DLD1 (cell line): Measurements from ENCODE around the gene SLC44A2.

Source experiments
- in situ Hi-C: cut with HindIII; loops from 2 replicates; pipeline ENCODE4 v1.10.0; 2017; ENCODE audit warnings: low sequenced_read_pairs

Gene SLC44A2

DNA sequence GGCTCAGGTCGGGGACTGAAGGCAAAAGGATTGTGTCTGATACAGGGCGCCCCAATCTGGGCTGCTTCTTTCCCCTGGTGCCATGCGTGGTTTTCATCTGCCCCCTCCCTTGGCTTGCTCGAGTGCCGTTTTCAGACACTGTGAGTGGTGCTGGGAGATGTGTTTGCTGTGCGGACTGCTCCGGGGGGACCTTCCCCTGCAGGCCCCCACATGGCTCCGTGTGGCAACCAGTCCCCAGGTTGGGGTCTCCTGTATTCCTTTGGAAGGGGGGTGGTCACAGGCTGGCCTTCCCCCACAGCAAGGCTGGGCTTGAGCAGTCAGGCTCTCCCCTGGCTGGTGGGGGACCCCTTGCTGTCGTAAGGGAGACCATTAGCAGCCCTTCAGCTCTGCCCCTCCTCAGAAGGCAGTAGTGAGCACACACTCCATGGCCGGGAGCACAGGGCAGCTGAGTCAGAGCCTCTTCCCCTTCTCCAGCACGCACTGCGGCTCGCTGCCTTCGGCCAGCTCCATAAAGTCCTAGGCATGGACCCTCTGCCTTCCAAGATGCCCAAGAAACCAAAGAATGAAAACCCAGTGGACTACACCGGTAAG is 55.3 kb downstream of the SLC44A2 start:
- in situ Hi-C loops = no loop called here

DNA sequence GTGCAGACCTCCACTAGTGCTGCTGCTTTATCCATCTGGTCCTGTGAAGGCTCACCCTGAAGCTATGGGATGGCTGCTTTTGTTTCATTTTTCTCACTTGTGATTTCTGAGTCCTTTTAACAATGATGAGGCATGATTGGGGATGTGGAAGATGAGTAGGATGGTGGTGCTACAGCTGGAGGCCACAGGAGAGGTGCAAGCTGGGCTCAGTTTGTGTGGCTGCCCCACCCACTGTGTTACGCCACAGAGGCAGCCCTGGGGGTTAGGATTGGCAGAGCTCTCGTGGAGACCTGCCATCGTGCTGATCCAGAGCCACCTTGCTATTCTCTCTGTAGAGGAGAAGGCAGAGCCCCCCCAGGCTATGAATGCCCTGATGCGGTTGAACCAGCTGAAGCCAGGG is 56.3 kb downstream of the SLC44A2 start:
- in situ Hi-C loops = no loop called here

GRCh38 chr19:10682397-10683063 is 57.2 kb downstream of the SLC44A2 start:
- in situ Hi-C loops = no loop called here

DNA sequence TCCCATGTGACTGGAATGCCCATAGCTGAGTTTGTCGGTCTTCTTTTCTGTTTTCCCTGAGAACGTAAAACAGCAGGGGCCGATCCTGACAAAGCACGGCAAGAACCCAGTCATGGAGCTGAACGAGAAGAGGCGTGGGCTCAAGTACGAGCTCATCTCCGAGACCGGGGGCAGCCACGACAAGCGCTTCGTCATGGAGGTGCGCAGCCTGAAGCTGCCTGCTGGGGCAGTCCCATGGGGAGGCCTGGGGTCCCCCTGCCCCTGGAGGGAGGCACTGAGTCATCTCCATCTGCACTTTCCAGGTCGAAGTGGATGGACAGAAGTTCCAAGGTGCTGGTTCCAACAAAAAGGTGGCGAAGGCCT is 57.7 kb downstream of the SLC44A2 start:
- in situ Hi-C loops = no loop called here

DNA sequence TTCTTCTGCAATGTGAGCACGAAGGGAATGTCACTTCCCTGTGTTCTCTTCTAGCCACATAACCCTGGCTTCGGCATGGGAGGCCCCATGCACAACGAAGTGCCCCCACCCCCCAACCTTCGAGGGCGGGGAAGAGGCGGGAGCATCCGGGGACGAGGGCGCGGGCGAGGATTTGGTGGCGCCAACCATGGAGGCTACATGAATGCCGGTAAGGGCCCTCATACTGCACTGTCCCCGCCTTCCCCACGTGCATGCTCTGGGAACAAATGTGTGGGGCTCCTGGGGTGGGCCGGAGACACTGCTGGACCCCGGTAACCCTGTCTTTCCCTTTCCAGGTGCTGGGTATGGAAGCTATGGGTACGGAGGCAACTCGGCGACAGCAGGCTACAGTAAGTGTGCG is 58.2 kb downstream of the SLC44A2 start:
- in situ Hi-C loops = no loop called here

DNA sequence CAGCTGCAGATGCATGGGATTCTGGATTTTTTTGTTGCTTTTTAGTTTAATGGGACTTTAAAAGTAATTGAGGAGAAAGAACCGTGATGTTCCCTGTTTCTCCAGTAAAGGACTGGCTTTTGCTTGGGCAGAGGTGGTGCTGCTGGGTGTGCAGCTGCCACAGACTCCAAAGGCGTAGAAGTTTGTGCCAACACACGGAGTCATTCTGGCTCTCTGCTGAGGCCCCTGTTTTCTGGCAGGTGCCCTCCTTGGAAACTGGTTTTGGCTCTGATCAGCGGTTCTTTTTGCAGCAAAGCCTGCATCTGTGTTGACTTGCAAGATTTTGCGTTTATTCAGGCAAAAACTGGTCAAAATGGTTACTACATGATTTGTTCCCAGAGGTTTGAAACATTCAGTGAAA is 59.9 kb downstream of the SLC44A2 start:
- in situ Hi-C loops = no loop called here

DNA sequence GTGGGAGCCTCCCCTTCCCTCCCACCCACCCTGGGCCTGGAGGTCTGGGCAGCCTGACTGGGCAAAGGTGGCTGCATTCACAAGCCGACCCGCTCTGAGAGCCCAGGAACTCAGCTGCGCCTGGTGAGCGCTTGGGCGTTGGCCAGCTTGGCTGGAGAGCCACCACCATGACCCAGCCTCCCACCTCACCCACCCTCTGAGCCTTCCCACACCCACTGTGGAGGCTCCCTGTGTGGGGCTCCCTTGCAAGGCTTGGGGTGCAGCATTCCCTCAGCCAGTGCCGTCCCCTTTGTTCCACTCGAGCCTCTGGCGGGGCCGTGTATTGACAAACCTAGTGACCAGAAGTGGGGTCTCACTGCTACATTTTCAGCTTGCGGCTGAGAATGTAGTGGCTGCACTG is 60.8 kb downstream of the SLC44A2 start:
- in situ Hi-C loops = no loop called here

DNA sequence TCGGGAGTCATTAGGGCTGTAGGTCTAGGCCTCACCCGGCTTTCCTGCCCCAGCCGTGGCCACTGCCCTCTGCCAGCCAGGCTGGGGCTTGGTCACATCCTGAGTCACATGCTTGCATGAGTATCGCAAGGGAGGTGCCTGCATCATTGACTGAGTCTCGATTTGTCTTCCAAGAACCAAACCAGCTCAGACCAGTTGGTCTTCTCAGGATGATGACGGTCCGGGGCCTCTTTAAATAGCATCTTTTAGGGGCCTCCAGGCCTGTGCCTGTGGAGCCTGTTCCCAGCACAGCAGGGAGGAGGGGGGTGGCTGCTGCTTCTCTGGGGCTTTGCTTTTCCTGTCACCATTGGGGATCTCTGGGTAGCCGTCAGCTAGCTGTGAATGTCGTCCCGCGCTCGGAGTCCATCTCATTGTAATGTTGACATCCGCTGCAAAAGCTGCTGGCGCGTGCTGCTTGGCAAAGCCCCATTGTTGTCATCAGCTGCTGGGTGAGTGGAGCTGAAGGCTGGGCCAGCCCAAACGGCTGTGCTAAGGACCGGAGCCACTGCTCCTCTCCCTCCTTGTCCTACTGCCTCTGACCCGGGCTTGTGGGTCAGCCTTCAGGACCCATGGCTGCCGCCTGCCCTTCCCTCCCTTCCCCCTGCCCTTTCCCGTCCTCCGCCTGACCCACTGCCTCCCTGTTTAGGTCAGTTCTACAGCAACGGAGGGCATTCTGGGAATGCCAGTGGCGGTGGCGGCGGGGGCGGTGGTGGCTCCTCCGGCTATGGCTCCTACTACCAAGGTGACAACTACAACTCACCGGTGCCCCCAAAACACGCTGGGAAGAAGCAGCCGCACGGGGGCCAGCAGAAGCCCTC is 61.5 kb downstream of the SLC44A2 start:
- in situ Hi-C loops = no loop called here

DNA sequence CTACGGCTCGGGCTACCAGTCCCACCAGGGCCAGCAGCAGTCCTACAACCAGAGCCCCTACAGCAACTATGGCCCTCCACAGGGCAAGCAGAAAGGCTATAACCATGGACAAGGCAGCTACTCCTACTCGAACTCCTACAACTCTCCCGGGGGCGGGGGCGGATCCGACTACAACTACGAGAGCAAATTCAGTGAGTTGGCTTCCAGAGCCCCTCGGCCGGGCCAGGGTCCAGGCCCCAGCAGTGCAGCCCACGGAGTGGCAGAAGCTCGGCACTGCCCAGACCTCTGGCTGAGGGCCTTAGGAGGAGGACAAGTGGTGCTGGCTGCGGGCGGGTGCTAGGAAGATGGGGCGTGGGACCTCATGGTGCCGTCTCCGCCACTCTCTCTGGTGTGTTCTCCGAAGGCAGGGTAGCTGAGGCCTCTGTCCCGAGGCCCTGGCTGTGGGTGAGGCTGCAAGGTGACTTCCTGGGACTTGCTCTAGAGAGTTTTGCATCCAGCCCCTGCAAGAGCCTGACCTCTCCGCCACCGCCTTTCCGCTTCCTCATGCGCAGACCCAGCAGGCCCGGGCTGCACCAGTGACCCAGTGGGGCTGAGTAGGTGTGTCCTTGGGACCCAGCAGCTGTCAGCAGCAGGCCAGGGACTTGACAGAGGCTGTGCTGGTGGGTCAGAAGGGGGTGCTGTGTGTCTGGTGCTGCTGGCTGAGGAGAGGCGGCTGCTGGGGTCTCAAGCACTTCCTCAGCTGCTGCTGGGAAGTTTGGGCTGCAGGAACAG is 62.4 kb downstream of the SLC44A2 start:
- in situ Hi-C loops = no loop called here

DNA sequence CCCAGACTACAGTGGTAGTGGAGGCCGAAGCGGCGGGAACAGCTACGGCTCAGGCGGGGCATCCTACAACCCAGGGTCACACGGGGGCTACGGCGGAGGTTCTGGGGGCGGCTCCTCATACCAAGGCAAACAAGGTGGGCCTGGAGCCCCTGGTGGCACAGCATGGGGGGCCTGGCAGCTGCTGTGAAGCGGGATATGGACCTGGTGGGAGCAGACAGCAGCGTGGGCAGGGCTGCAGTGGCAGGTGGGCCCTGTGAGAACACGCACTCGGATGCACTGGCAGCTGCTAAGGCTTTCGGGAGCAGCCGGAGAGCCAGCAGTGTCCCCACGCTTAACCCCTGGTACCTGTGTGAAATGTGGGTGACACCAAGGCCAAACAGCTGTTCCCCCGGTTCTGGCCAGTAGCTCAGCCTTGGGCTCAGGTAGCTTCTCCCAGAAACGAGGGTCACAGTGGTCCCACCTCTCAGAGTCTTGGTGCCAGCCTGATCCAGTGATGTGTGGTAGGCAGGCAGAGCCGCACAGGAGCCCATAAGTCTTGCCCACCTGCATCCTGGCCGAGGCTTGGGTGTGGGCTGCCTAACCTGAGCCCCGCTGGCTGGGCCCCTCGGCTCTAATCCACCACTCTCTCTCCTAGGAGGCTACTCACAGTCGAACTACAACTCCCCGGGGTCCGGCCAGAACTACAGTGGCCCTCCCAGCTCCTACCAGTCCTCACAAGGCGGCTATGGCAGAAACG is 63.4 kb downstream of the SLC44A2 start:
- in situ Hi-C loops = no loop called here

GRCh38 chr19:10690341-10690781 is 65.0 kb downstream of the SLC44A2 start:
- in situ Hi-C loops = no loop called here

GRCh38 chr19:10691178-10691881 is 66.0 kb downstream of the SLC44A2 start:
- in situ Hi-C loops = no loop called here

DNA sequence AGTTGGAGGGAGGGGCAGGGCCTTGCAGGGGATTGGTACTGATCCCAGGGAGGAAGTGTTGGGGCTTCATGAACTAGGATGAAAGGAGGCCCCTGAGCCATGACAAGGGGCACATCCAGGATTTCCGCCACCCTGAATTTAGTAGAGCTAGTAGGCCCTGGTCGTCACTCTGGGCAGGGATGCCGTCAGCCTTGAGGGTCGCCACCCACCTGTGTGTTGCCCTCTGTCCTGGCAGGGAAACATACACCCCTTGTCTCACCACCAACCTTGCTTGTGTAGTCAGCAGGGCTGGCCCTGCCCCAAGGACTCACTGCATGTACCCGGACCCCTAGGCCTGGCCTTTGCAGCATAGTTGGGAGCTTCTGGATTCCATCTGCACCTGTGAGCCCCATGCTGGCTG is 66.5 kb downstream of the SLC44A2 start:
- in situ Hi-C loops = no loop called here

DNA sequence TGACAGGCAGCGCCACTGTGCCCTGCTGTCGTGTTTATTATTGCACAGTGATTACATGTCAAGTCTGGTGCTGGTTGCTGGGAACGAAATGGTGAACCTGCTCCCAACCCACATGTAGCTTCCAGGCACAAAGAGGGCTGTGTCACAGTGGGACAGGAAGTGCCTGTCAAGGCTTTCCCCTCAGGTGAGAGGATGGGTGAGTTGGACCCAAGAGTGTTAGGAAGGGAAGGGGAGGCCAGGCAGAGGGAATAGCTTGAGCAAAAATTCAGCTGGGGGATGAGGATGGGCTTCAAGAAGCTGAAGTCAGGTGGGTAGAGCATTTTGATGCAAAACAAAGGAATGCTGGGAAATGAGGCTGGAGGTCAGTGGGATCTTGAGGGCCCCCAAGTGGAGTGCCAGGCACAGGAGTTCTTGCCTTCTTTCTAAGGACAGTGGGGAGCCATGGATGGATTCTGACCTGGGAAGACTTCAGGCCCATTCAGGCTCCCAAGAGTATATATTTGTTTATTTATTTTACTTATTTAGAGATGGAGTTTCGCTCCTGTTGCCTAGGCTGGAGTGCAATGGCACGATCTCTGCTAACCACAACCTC is 67.4 kb downstream of the SLC44A2 start:
- in situ Hi-C loops = no loop called here
